DMS114 treated with DMSO at 0.1 percent for 48 hours (cell line): ENCODE data around the gene URM1.
"Not testable (repeated sequence)": the region's sequence is repeated elsewhere in the genome, so short reads cannot be mapped to it uniquely, and the experiment has no call there.

Experiments
- DNase-seq: peaks from one replicate; lab custom pipeline; 2025; ENCODE audit not compliant: unreplicated experiment; lab: John Stamatoyannopoulos, UW

URM1 gene

DNA sequence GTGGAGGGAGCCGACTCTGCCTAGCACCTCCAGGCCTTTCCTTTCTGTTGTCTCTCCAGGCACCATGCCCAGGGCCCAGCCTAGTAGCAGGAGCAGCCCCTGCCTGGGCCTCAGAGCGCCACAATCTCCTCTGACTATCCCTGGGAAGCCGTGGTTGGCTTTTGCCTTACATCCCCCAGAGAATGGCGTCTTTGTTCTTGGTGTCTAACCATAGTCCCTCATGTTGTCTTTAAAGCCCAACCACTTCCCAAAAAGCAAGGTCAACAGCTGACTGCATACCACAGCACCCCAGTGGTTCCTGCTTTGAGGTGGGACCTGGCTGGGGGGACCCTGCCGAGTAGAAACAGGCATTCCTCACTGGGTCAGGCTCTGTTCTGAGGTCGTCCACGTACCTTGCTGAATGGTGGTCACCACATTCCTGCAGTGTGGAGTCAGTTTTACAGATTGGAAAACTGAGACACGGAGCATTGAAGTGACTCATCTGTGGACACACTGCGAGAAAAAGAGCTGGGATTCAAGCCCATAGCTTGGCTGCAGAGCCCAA, 35.7 kb downstream of the URM1 start:
- no peak for DNase-seq

DNA sequence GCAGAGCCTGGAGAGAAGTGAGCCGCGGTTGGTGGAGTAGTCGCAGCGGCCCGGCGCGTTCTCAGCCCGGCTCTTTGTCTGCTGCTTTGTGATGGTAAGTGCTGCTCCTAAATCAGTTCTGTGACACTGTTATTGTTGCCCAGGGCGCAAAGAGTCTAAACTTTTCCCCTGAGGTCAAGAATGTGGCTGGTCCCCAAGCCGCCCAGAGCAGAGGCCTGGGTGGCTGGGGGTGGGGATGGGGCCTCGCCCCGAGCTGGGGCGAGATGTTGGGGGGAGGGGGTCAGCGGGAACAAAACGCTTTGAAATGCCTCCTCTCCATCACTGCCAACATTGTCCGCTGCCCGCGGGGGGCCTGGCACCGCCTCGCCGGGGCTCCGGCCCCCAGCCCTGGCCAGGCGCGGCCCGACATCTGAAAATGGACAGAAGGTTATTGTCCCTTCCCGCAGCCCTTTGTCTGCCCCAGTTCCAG, 37.8 kb downstream of the URM1 start:
- DNase-seq, result no peak

DNA sequence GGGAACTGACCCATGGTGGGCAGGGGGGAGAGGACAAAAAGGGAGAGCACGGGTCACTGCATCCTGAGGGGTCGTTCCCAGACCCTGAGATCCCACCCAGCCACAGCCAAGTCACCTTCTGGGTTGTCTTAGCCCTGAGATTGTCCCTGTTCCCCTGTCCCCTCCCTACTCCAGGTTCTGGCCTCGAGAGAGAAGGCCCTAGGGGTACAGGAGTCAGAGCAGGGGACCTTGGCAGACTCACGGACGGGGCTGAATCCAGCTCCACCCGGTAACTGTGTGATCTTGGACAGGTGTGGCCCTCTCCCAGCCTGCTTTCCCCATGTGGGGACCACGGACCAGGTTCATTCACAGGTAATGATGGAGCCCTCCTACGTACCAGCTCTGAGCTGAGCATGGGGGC, 38.3 kb downstream of the URM1 start:
- no peak for DNase-seq

DNA sequence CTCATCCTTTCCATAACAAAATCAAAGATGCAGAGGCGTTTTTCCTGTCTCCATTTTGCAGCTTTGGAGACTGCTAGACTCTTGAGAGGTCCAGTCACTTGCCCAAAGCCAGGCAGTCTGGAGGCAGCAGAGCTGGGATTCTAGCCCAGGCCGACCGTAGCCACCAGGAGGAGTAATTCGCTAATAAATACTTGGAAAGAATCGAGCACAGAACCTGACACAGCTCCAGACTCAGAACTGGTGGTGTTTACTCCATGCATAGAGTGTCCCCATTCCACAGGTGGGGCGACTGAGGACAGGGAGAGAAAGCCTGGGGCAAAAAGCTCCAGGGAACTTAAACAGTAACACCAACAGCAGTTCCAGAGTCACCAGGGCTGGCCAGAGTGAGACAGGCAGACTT, 38.8 kb downstream of the URM1 start:
- no peak for DNase-seq

DNA sequence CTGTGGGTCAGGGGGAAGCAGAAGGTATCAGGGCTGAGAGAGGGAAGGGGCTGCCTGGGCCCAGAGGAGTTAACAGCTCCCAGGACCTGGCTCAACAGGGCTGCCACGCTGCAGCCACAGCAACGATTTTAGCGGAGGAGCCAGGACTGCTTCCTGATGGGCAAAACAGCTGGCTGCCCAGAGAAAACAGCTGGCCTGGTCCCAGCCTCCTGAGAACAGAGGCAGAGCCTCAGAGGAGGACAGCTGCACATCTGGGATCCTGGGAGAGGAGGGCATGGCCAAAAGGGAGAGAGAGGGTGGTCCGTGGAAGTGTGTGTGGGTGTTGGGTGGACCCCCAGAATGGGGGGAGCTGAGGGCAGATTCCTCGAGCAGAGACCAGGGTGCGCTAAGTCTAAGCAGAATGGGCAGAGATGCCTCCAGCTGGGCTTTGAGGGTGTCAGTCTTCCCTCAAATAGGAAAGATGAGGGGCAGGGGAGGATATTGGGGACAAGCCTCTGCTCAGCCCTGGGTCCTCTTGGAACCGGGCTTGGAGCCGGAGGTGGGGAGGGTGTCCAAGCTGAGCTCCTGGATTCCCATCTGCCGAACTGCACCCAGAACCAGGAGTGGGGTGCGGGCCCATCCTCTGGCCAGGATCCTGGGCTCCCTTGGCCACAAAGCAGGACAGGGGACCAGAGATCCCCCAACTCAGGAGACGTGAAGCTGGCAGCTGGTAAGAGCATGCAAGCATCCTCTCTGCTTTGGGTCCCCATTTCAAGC, 40.4 kb downstream of the URM1 start:
- DNase-seq, result no peak

DNA sequence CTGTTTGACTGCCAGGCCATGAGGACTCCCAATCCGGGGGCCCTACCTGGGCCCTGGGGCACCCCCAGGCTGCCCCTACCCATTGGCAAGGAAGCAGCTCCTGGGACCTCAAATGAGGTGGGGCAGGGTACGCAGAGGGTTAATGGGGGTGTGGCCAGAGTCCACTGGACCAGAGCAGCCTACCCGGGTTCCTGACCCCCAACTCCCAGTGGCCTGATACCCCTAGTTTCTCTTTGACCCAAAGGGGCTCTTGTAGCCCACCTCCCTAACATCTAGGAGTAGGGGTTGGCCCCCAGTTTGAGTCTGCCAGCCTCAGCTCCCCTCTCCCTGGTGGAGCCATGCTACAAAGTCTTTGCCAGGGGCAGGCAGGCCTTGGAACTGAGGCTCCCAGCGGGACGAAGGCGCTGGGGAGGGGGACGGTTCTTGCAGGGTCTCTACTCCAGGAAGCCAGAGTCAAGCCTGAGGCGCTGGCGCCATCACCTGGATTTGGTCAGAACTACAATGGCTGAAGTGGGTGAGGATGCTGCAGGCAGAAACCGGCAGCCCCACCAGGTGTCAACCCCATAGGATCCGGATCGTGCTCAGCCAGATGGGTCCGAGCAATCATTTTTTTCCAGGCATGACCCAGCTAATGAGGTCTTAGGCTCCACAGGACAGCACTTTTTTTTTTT, 41.1 kb downstream of the URM1 start:
- peak; percentile 43 for DNase-seq

DNA sequence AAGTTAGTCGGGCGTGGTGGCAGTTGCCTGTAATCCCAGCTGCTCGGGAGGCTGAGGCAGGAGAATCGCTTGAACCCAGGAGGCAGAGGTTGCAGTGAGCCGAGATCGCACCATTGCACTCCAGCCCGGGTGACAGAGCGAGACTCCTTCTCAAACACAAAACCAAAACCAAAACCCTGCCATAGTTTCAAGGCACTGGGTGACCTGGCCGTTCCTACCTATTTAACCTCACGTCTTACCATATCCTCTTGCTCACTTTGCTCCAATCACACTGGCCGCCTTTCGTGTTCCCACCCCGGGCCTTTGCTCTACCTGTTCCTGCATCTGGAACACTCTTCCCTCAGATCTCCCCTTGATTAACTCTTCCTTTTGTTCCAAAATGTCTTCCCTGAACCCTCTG, 42.6 kb downstream of the URM1 start:
- not testable (repeated sequence) for DNase-seq

DNA sequence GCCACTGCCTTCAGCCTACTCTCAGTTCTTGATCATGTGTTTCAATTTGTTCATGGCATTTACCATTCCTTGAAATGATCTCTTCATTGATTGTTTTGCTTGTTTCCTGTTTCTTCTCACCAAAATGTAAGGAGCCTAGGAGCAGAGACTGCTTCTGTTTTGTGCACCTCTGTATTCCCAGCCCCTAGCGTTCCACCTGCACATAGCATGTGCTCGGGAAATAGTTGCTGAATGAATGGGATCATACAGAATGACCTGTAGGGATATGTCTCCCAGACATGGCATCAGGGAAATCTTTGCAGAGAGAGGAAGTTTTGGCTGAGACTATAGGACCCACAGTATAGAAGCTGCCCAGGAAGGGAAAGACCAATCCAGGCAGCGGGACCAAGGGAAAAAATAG, 43.3 kb downstream of the URM1 start:
- DNase-seq, result no peak

DNA sequence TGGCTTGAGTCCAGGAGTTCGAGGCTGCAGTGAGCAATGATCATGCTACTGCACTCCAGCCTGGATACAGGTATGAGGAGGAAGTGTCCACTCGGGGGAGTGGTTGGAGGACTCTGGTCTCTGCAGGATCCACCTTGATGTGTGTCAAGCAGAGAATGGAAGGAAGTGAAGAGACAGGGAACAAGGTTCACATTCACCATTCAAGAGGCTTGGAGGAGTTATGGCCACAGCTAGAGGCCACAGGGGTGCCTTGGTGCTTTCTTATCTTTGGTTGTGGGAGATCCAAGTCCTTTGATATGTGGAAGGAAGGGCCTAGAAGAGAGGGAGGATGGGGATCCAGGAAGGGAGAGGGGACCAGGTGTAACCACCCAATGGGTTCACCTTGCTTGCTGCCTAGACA, 44.1 kb downstream of the URM1 start:
- DNase-seq, result no peak

DNA sequence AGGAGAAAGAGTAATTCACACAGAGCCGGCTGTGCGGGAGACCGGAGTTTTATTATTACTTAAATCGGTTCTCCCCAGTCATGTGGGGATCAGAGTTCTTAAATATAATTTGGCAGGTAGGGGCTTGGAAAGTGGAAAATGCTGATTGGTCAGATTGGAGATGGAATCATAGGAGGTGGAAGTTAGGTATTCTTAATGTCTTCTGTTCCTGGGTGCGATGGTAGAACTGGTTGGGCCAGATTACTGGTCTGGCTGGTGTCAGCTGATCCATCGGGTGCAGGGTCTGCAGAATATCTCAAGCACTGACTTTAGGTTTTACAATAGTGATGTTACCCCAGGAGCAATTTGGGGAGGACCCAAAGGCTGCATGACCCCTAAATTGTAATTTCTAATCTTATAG, 44.8 kb downstream of the URM1 start:
- DNase-seq, result no peak

DNA sequence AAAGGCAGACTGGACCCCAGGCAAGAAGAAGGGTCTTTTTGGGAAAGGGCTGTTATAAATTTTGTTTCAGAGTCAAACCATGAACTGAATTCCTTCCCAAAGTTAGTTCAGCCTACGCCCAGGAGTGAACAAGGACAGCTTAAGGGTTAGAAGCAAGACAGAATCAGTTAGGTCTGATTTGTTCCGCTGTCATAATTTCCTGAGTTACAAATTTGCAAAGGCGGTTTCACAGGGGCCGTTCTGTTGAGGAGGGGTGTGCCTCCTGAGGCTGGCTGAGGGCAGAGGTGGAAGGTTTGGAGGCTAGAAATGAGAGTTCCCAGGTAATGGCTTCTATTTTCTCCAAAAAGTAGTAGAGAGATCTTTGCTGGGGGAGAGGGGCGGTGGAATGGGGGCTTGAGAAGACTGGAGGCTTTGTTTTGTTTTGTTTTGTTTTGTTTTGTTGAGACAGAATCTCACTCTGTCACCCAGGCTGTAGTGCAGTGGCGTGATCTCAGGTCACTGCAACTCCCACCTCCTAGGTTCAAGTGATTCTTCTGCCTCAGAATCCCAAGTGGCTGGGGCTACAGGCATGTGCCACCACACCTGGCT, 45.4 kb downstream of the URM1 start:
- no peak for DNase-seq

DNA sequence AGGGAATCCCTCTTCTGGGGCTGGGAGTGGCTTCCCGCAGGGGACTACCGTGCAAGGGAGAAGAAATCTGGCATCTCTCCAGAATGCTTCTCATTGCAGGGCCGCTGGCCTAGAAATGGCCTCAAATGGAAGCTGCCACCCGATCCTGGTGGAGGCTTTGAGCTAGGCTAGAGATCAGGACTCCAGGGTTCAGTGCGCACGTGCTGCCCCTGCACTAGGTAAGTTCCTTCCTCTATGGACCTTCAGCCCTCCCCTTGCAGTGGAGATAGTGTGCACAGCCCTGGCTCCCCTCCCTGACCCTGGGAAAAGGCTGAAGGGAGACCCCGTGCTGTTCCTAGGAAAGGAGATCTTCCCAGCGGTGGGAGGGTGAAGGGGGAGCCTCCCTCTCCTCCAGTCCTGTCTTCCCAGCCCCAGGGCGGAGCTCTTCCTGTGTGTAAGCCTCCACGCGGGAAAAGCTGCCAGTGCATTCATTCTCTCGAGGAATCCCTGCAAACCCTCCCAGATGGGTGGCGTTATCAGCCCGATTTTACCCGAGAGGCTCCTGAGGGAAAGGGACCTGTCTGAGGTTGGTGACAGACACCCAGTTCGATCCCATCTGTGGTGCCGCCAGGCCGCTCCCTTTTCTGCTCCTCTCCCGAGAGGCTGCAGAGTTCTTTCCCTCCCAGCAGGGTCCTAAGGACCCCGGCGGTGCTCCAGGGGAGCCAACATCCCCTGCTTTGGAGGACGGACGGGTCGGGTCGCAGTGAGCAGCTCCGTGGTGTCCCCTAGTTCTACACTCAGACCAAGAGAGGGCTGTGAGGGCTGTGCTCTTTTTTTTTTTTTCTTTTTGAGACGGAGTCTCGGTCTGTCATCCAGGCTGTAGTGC, 48.1 kb downstream of the URM1 start:
- no peak for DNase-seq

DNA sequence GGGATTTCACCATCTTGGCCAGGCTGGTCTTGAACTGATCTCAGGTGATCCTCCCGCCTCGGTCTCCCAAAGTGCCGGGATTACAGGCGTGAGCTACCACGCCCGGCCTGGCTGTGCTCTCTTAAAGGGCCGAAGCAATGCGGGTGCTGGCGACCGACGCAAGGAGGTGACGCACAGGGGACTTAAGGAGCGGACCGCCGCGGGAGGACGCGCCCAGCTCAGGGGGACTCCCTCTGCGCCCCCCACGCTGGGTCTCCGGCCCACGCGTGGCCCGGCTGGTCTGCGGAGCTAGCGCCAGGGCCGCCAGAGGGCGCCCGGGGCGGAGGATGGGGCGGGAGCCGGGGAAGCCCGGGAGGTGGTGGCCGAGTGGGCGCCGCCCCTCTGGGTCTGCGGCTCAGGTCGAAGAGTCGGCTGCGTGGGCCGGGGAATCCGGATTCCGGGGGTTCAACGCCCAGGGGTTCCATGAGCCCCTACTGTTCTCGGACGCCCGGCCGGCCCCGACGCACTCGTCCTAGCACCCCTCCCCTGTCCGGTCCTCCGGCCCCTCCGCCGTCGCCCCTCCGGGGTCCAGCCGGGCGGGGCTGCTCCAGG, 49.0 kb downstream of the URM1 start:
- DNase-seq, result peak; percentile 36

DNA sequence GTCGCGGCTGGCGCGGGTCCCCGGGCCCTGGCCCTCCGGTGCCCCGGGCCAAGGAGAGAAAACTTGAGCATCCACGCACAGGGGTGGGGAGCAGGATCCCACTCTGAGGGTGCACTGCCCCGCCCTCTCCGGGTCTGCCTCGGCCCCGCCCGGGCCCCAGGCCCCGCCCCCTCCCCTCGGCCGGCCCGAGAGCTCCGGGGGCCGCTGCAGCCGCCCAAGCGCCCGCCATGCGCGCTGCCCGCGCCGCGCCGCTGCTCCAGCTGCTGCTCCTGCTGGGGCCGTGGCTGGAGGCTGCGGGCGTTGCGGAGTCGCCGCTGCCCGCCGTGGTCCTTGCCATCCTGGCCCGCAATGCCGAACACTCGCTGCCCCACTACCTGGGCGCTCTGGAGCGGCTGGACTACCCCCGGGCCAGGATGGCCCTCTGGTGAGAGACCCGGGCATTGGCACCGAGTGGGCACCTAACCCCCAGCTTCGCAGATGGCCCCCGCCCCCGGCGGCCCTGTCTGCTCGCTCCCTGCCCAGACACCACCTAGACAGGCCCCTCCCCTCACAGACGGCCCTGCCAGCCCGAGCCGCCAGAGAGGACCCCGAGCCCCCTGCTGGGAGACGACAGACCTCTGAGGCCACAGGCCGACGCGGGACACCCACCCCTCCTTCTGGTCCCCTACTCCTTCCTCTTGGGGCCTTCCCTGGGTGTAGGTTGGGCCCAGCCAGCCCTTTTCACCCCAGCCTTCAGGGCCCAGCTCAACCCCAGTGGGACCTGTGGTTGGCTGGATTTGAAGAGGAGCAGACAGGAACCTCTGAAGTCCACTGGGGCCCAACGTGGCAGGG, 49.7 kb downstream of the URM1 start, which contains the start of gene CERCAM:
CERCAM (plus strand) TSS at position 207 of the 831 bp plus-strand sequence; CDS start at position 228, 21 bp downstream.
- peak; percentile 13 for DNase-seq

DNA sequence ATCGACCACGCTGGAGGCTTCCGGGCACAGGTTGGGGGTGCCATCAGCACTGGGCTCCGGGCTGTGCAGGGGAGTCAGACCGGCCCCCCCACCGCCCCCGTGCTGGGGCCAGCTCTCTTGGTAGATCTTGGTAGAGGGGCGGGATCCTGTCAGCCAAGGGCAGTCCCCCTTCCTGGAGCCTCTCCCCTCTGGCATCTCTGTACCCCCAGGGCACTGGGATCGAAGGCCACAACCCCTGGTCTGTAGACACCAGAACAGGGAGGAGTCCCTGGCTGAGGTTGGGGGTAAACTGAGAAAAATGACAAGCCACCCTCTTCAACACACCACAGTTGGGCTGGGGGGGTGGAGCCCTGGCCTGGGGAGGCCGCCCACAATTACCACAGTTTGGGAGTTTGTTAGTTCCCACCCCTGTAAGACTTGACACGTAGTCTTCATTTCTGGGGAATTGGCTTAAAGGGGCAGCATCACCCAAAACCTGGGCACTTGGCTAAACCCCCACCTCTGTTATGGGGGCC, 50.4 kb downstream of the URM1 start:
- DNase-seq, result no peak

DNA sequence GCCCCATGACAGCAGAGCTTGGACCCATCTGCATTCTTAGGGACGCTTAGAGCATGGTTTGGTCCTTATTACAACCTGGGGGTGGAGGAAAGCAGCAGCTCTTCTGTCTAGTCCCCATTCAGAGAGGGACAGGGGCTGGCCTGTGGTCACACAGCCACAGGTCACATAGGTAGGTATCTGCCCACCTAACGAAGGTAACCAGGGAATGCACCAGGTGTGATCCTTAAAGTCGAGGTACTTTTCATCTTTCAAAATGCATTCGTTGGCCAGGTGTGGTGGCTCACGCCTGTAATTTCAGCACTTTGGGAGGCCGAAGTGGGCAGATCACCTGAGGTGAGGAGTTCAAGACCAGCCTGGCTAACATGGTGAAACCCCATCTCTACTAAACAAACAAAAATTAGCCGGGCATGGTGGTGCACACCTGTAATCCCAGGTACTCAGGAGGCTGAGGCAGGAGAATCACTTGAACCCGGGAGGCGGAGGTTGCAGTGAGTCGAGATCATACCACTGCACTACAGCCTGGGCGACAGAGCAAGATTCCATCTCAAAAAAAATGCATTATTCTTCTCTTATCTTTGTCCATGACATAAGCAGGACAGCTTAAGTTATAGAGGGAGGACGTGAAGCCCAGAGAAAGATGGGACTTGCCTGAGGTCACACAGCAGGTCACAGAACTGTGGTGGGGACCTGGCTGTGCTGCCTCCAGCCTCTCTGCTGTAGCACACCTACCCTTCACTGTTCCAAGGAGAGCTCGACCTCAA, 51.0 kb downstream of the URM1 start:
- not testable (repeated sequence) for DNase-seq

DNA sequence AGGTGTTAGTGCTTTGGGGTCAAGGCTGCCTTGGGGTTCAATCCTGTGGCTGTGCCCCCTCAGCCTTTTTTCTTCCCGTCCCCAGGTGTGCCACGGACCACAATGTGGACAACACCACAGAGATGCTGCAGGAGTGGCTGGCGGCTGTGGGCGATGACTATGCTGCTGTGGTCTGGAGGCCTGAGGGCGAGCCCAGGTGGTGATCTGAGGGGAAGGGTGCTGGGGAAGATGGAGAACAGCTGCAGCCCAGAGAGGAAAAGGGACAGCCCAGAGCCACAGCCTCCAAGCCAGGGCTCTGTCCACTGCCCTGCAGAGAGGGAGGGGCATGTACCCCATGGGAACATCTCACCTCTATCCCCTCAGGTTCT, 51.6 kb downstream of the URM1 start:
- no peak for DNase-seq

DNA sequence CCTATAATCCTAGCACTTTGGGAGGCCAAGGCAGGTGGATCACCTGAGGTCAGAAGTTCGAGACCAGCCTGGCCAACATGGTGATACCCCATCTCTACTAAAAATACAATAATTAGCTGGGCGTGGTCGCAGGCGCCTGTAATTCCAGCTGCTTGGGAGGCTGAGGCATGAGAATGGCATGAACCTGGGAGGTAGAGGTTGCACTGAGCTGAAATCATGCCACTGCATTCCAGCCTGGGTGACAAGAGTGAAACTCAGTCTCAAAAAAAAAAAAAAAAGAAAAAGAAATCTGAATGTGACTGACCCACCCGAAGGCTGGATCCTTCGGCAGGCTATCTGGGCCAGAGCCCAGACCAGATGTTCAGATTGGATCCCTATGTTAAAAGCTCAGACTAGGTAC, 52.2 kb downstream of the URM1 start:
- DNase-seq, result not testable (repeated sequence)
